Measurements from ENCODE around the gene ANKHD1. TPM values are rescaled to one million over a fixed set of nuclear protein-coding genes. Genes with fewer than 3 reads are reported as not detected.

Gene ANKHD1
- total RNA-seq, 2 donors from 2014 or later, result 85.6 to 95.9 TPM

GRCh38 chr5:140360101-140360500 is 41.5 kb upstream of the ANKHD1 start, which contains the start of gene SLC4A9:
Gene SLC4A9 (plus strand): TSS chr5:140360194. CDS start chr5:140360237, 43 bp downstream.
- no peaks in the 10 kb centered on the region for H3K4me1 ChIP-seq (ENCODE audit: control insufficient read depth, insufficient read depth, low read length)
- H3K27me3 ChIP-seq (ENCODE audit: control insufficient read depth, insufficient read depth, low read length, poor library complexity, severe bottlenecking), result peaks cover 4% of the 10 kb centered on the region
- Mint-ChIP-seq H3K9me3 (no peaks in the 10 kb centered on the region), H3K4me1 (peaks cover 8% of the 10 kb centered on the region), H3K27ac (no peak within 1 kb of the TSS), H3K36me3 (ENCODE audit: low read depth) (no peaks in the 10 kb centered on the region), H3K27me3 (ENCODE audit: insufficient read depth) (peaks cover 7% of the 10 kb centered on the region), H3K4me3 (no peak within 1 kb of the TSS)
- no peak within 1 kb of the TSS for H3K27ac ChIP-seq (ENCODE audit: low read depth, low read length)
- no peak within 1 kb of the TSS for H3K9ac ChIP-seq (ENCODE audit: extremely low read depth, low read length, poor library complexity, severe bottlenecking)
- no peak for TF ChIP-seq CTCF (conservative IDR thresholded peaks at IDR 0.05)
- H3K9me3 ChIP-seq (ENCODE audit: control insufficient read depth, low read length), result no peaks in the 10 kb centered on the region
- H3K36me3 ChIP-seq (ENCODE audit: control insufficient read depth, insufficient read depth, low read length), result no peaks in the 10 kb centered on the region
- DNase-seq, result no peak
- no peak within 1 kb of the TSS for H3K4me3 ChIP-seq (ENCODE audit: low read length)
- 91 to 100% methylated on average over 2 of the region's 2 CpGs for WGBS, 2 experiments (ENCODE audit: insufficient coverage in 1 of 2, insufficient read length in 1 of 2)

GRCh38 chr5:140360681-140361479 is 40.8 kb upstream of the ANKHD1 start:
- WGBS, 2 experiments (ENCODE audit: insufficient coverage in 1 of 2, insufficient read length in 1 of 2), result 87% methylated on average over 7 of the region's 7 CpGs; no CpG with 5 or more reads in 1 of the 2 experiments
- H3K4me3 ChIP-seq (ENCODE audit: low read length), result no peak overlapping the region
- Mint-ChIP-seq H3K9me3 (no peaks in the 10 kb centered on the region), H3K4me1 (peaks cover 8% of the 10 kb centered on the region), H3K4me3 (no peak overlapping the region), H3K36me3 (ENCODE audit: low read depth) (no peaks in the 10 kb centered on the region), H3K27me3 (ENCODE audit: insufficient read depth) (peaks cover 7% of the 10 kb centered on the region), H3K27ac (no peak overlapping the region)
- H3K27ac ChIP-seq (ENCODE audit: low read depth, low read length), result no peak overlapping the region
- no peak for DNase-seq
- H3K4me1 ChIP-seq (ENCODE audit: control insufficient read depth, insufficient read depth, low read length), result no peaks in the 10 kb centered on the region
- peaks cover 4% of the 10 kb centered on the region for H3K27me3 ChIP-seq (ENCODE audit: control insufficient read depth, insufficient read depth, low read length, poor library complexity, severe bottlenecking)
- H3K36me3 ChIP-seq (ENCODE audit: control insufficient read depth, insufficient read depth, low read length), result no peaks in the 10 kb centered on the region
- no peak overlapping the region for H3K9ac ChIP-seq (ENCODE audit: extremely low read depth, low read length, poor library complexity, severe bottlenecking)
- no peak for TF ChIP-seq CTCF (conservative IDR thresholded peaks at IDR 0.05)
- H3K9me3 ChIP-seq (ENCODE audit: control insufficient read depth, low read length), result no peaks in the 10 kb centered on the region

- H3K4me1 ChIP-seq (ENCODE audit: control insufficient read depth, insufficient read depth, low read length), result no peaks in the 10 kb centered on the region
- H3K27me3 ChIP-seq (ENCODE audit: control insufficient read depth, insufficient read depth, low read length, poor library complexity, severe bottlenecking), result peaks cover 4% of the 10 kb centered on the region
- Mint-ChIP-seq H3K36me3 (ENCODE audit: low read depth) (no peaks in the 10 kb centered on the region), H3K27ac (no peak overlapping the region), H3K9me3 (no peaks in the 10 kb centered on the region), H3K4me3 (no peak overlapping the region), H3K27me3 (ENCODE audit: insufficient read depth) (peaks cover 7% of the 10 kb centered on the region), H3K4me1 (peaks cover 8% of the 10 kb centered on the region)
- no peak overlapping the region for H3K9ac ChIP-seq (ENCODE audit: extremely low read depth, low read length, poor library complexity, severe bottlenecking)
- H3K9me3 ChIP-seq (ENCODE audit: control insufficient read depth, low read length), result no peaks in the 10 kb centered on the region
- no peaks in the 10 kb centered on the region for H3K36me3 ChIP-seq (ENCODE audit: control insufficient read depth, insufficient read depth, low read length)
- no peak overlapping the region for H3K27ac ChIP-seq (ENCODE audit: low read depth, low read length)
- H3K4me3 ChIP-seq (ENCODE audit: low read length), result no peak overlapping the region
- DNase-seq, result no peak
- no peak for TF ChIP-seq CTCF (conservative IDR thresholded peaks at IDR 0.05)
- 97 to 100% methylated on average over 2 of the region's 2 CpGs for WGBS, 2 experiments (ENCODE audit: insufficient coverage in 1 of 2, insufficient read length in 1 of 2)
These were observed 39.7 kb upstream of the ANKHD1 start for GRCh38 chr5:140361901-140362300.

Data from endodermal cell (in vitro differentiated cells).